ENCODE results near the gene COL9A1. TPM values are rescaled to one million over a fixed set of nuclear protein-coding genes. Genes with fewer than 3 reads are reported as not detected.

Gene COL9A1
- total and polyA plus RNA-seq, 9 of the 15 experiments (the other 6 are each of a cell fraction or from before 2014, with no cell fraction given): 0.01 to 0.13 (median 0.06) TPM; not detected in 1

DNA sequence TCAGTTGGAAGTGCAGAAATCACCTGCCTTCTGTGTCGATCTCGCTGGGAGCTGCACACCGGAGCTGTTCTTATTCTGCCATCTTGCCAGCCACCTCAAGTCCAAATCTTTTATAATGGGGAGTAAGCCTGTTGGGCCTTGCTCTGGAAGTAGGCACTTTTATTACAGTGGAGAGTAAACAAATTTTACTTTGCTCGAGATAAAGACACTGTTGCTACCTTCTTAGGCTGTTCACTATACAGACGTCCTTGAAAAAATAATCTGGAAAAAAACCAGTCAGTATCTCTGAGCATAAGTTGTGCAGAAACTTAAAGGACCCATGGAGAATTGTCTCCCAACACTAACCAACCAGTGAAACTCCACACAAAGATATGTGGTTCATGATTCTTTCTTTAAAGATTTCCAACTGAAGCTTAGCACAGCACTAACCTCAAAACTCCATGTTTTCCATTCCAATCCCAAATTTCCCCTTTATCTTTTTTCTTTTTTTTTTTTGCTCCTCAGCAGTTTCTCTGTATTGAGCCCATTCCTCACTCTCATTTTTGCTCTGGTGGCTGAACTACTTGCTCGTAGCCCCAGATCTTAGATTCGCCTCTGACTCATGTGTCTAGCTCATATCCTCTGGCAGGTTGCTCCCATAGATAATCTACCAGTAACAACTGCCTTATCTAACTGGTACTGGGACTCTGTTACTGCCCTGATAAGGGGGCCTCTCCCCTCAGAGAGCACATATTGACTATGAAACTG lies 34.3 kb upstream of the COL9A1 start (continued):
- TF ChIP-seq ZBED1 (IDR thresholded peaks at IDR 0.05) (peak; percentile 97), PHF21A (IDR thresholded peaks at IDR 0.05; ENCODE audit: borderline replicate concordance, low read depth) (peak; percentile 26; the same call in 1 of the 2 replicates), NEUROD1 (IDR thresholded peaks at IDR 0.05; ENCODE audit: borderline replicate concordance, low read depth, low read length, partially characterized antibody) (peak; percentile 98), ZNF311 (CRISPR knock-in tag; IDR thresholded peaks at IDR 0.05) (peak; percentile 88), NR4A1 (CRISPR knock-in tag; IDR thresholded peaks at IDR 0.05) (0 out of 2 replicates have a peak, but pooled peaks have one; percentile 57), NR4A1 (tag; IDR thresholded peaks at IDR 0.05) (peak; percentile 96), ZNF766 (CRISPR knock-in tag; conservative IDR thresholded peaks at IDR 0.05) (peak; percentile 96), NCOA1 (IDR thresholded peaks at IDR 0.05; ENCODE audit: low read depth) (peak; percentile 95), NFXL1 (CRISPR knock-in tag; IDR thresholded peaks at IDR 0.05) (no peak), TARDBP (IDR thresholded peaks at IDR 0.05) (peak; percentile 99), ZNF707 (CRISPR knock-in tag; conservative IDR thresholded peaks at IDR 0.05) (0 out of 2 replicates have a peak, but pooled peaks have one; percentile 24), GATAD2B (IDR thresholded peaks at IDR 0.05; ENCODE audit: borderline replicate concordance) (peak; percentile 89; the same call in 1 of the 2 replicates), SRF (CRISPR knock-in tag; IDR thresholded peaks at IDR 0.05) (no peak; a peak in 1 of 4 replicates), HMGN3 (IDR thresholded peaks at IDR 0.05; ENCODE audit: borderline replicate concordance, extremely low read depth, insufficient read length, low read depth, low read length) (peak; percentile 99), EHMT2 (IDR thresholded peaks at IDR 0.05) (peak; percentile 73; the same call in 1 of the 2 replicates), DMBX1 (CRISPR knock-in tag; IDR thresholded peaks at IDR 0.05; ENCODE audit: borderline replicate concordance) (peak; percentile 95), MEF2D (tag; conservative IDR thresholded peaks at IDR 0.05; ENCODE audit: low read depth) (peak; percentile 86), CC2D1A (IDR thresholded peaks at IDR 0.05) (peak; percentile 100), SMARCE1 (IDR thresholded peaks at IDR 0.05) (peak; percentile 100), HDAC1 (IDR thresholded peaks at IDR 0.05) (peak in 1 of 2 experiments; percentile 93; a peak in 2 of 4 replicates), POLR3A (IDR thresholded peaks at IDR 0.05; ENCODE audit: borderline replicate concordance, extremely low read depth, insufficient read depth, insufficient read length) (no peak), JUN (IDR thresholded peaks at IDR 0.05; ENCODE audit: borderline replicate concordance, low read depth, low read length) (peak; percentile 97), JUN (CRISPR knock-in tag; IDR thresholded peaks at IDR 0.05; ENCODE audit: borderline replicate concordance) (no peak)
- TF ChIP-seq, protein P1, sequence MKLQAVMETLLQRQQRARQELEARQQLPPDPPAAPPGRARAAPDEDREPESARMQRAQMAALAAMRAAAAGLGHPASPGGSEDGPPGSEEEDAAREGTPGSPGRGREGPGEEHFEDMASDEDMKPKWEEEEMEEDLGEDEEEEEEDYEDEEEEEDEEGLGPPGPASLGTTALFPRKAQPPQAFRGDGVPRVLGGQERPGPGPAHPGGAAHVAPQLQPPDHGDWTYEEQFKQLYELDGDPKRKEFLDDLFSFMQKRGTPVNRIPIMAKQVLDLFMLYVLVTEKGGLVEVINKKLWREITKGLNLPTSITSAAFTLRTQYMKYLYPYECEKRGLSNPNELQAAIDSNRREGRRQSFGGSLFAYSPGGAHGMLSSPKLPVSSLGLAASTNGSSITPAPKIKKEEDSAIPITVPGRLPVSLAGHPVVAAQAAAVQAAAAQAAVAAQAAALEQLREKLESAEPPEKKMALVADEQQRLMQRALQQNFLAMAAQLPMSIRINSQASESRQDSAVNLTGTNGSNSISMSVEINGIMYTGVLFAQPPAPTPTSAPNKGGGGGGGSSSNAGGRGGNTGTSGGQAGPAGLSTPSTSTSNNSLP (IDR thresholded peaks at IDR 0.05; ENCODE audit: borderline replicate concordance, low read depth, low read length): peak; percentile 81; the same call in 1 of the 2 replicates
- TF ChIP-seq, protein P2, sequence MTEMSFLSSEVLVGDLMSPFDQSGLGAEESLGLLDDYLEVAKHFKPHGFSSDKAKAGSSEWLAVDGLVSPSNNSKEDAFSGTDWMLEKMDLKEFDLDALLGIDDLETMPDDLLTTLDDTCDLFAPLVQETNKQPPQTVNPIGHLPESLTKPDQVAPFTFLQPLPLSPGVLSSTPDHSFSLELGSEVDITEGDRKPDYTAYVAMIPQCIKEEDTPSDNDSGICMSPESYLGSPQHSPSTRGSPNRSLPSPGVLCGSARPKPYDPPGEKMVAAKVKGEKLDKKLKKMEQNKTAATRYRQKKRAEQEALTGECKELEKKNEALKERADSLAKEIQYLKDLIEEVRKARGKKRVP (CRISPR knock-in tag; IDR thresholded peaks at IDR 0.05): peak; percentile 84
- TF ChIP-seq, protein P3, sequence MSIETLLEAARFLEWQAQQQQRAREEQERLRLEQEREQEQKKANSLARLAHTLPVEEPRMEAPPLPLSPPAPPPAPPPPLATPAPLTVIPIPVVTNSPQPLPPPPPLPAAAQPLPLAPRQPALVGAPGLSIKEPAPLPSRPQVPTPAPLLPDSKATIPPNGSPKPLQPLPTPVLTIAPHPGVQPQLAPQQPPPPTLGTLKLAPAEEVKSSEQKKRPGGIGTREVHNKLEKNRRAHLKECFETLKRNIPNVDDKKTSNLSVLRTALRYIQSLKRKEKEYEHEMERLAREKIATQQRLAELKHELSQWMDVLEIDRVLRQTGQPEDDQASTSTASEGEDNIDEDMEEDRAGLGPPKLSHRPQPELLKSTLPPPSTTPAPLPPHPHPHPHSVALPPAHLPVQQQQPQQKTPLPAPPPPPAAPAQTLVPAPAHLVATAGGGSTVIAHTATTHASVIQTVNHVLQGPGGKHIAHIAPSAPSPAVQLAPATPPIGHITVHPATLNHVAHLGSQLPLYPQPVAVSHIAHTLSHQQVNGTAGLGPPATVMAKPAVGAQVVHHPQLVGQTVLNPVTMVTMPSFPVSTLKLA (conservative IDR thresholded peaks at IDR 0.05): peak; percentile 16 to 55; a peak in 1 of 4 replicates

All from K562 (cell line).